Right kidney (tissue), 1 donor: ENCODE measurements around the gene LRG1.
"Not testable (repeated sequence)": the region's sequence is repeated elsewhere in the genome, so short reads cannot be mapped to it uniquely, and the experiment has no call there.

Experiments used
- DNase-seq: peaks from one replicate; pipeline ENCODE4 v3.0.0-alpha.2; 2016

LRG1 gene

DNA sequence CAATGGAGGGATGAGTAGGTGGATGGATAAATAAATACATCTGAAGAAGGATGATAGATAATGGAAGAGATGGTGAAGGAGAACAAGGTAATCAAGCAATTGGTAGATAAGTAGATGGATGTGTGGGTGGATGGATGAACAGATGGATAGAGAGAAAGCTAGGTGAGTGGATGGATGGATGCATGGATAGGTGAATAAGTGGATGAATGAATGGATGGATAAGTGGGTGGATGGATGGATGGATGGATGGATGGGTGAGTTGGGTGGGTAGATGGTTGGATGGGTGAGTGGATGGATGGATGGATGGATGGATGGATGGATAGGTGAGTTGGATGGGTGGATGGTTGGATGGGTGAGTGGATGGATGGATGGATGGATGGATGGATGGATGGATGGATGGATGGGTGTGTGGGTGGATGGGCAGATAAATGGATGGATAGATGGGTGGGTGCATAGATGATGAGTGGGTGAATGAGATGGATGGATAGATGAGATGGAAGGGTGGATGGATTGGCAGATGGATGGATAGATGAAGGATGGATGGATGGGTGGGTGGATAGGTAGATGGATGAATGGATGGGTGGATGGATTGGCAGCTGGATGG is 13.4 kb upstream of the LRG1 start:
- DNase-seq, result no peak

DNA sequence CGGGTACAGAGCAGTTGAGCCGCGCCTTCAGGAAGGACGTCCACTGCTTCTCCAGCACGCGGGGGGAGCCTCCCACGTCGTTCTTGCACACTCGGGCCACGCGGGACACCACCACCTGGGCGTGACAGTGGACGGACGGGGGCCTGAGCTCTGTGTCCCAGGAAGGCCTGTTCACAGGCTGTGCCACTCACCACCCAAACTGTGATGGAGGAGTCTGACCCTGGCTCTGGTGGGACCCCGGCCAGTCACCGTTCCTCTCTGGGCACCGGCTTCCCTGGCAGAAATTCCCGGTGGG is 12.6 kb upstream of the LRG1 start:
- no peak for DNase-seq

DNA sequence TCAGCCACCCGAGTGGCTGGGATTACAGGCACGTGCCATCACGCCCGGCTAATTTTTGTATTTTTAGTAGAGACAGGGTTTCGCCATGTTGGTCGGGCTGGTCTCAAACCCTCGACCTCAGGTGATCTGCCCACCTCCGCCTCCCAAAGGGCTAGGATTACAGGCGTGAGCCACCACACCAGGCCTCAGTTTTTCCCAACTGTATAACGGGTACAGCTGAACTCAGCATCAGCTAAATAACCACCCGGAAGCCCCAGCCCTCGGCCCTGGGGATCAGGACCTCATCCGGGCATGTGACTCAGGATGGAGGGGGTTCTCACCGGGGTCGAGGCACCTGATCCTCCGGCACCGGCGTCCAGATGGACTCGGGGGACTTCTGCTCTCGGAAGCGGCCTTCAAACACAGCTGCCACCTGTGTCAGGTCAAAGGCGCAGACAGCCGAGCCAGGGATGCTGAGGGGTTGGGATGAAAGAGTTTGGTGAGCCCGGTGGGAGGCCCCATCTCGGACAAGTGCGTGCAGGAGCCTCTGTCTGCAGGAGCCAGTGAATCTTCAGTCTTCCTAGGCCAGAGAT is 10.7 kb upstream of the LRG1 start:
- no peak for DNase-seq

DNA sequence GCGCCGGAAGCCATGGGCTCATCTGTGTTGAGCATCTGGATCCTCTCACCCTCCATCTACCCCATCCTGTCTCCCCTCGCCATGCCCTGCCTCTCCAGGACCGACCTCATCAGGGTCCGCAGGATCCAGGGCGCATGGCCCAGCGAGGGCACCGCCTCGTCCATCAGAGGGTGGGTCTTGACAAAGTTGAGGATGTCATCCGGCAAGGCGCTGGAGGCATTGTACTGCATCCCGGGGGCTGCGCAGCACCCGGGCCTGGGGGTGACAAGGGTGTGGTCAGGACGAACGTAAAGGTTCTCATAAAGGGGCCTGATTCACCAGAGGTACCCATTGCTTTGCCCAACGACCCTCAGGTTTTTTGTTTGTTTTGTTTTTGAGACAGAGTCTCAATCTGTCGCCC is 10.2 kb upstream of the LRG1 start:
- DNase-seq, result no peak

DNA sequence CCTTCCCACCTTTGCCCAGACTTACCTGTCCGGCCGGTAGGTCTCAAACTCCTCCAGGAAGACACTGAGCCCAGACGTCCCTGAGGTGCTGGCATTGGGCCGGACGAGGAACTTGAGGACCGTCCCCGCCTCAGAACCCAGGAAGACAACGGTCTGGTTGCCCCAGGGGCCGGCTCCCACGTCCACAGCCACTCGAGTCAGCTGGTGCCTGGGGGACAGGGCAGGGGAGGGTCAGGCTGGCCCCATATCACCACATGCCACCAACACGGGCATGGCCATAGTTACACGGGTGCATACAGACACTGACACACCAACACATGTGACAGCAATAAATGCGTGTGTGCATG is 8.4 kb upstream of the LRG1 start:
- no peak for DNase-seq

DNA sequence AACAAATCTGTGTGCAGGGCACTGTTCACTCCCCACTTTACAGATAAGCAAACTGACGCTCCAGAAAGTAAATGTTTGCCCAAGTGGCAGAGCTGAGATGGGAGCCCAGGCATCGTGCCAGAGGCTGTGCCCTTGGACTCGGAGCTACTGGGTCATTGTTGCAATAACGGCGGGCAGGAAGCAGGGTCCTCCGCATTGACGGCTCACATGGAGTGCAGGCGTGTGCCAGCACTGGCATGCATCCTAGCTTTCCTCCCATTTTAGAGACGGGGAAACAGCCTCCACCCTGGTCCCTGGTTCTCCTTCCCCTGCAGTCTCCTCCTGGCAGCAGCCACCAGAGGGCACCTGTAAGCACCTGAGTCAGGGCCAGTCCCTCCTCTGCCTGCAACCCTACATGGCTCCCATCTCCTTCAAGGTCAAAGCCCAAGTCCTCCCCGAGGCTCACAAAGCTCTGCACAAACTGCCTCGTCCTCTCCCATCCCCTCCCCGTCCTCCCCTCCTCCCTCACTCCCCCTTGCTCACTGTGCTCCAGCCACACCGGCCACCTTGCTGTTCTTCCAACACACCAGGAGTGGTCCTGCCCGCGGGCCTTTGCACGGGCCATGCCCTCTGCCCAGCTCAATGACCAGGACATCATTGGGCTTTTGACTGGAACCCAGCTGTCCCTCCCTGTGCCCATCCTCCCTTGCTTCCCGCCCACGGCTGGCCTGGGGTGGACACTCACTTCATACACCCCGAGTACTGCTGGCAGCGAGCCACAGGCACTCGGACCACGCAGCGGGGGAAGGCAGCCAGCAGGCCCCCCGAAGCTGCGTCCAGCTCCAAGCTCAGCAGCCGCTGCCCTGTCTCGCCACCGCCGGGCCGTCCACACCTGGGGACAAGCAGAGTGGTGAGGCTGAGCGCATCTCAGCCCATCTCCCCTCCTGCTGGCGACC is 7.7 kb upstream of the LRG1 start:
- DNase-seq, result no peak

DNA sequence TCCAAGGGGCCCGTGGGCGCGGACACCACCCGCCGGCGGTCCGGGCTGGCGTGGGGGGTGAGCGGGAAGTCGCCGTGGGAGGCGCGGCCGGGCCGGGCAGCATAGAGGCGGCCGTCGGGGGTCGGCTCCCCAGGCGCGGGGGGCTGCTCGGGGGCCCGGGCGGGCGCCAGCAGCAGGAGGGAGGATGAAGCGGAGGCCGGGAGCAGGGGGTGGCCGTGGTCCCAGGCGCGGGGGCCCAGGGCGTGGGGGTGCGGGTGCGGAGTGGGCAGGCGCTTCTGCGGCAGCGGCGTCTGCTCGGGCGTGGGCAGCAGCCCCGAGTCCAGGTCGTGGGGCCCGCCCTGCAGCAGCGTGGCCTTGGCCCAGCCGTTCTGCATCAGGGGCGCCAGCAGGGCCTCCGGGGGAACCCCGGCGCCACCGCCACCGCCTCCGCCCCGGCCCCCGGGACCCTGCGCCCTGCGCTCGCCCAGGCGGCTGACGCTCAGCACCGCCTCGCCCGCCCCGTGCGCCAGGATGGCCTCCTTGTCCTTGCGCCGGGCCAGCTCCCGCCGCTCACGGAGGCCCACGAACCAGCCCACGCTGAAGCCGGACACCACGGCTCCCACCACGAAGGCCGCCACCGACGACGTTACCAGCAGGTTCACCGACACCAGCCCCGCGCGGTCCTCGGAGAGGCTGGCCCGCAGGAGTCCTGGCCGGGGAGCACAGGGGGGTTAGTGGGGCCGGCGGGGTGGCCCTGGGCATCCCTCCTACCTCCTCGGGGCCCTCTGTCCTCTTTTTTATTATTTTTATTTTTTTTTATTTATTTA is 4.2 kb upstream of the LRG1 start:
- DNase-seq, result no peak

DNA sequence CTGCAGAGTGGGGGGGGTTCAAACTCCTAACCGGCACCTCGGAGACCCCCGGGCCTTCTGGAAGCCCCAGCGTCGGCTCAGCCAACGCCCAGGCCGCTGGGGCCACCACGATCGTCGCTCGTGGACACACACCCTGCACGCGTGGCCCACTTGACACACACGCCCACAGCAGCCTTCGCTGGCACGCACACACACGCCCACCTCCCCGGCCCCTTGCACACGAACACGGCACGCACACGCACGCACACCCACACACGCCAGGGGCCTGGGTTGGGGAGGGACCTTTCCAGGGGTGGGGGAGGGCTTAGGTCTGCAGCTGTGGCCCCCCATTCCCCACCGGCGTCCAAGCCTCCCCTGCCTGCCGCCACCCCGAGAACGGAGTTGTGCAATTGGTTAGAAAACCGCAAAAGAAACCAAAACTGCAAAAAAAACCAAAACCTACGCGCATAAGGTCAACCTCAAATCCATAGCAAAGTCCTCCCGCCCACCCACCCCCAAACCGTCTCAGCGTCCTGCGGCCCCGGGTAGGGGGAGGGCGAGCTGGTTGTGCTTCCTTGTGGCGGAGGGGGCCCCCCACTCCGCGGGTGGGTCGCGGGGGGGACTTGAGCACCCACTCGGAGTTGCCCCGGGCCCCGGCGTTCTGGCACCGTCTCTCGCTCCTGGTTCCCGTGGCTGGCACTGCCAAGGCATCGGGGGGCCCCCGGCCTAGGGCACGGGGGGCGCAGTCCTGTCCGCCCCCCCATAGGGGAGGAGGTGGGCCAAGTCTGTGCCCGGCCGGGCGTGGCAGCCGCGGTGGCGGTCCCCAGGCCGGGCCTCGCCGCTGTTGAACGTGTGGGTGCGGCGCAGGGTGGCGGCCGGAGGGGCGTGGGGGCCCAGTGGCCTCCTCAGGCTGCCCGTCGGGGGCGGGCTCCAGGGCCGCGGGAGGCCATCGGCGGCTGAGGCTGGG is 3.3 kb upstream of the LRG1 start:
- no peak for DNase-seq

DNA sequence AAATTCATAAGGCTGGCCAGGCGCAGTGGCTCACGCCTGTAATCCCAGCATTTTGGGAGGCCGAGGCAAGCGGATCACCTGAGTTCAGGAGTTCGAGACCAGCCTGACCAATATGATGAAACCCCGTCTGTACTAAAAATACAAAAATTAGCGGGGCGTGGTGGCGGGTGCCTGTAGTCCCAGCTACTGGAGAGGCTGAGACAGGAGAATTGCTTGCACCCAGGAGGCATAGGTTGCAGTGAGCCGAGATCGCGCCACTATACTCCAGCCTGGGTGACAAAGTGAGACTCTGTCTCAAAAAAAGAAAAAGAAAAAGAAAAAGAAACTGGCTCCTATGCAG is 1.9 kb upstream of the LRG1 start:
- DNase-seq, result not testable (repeated sequence)

DNA sequence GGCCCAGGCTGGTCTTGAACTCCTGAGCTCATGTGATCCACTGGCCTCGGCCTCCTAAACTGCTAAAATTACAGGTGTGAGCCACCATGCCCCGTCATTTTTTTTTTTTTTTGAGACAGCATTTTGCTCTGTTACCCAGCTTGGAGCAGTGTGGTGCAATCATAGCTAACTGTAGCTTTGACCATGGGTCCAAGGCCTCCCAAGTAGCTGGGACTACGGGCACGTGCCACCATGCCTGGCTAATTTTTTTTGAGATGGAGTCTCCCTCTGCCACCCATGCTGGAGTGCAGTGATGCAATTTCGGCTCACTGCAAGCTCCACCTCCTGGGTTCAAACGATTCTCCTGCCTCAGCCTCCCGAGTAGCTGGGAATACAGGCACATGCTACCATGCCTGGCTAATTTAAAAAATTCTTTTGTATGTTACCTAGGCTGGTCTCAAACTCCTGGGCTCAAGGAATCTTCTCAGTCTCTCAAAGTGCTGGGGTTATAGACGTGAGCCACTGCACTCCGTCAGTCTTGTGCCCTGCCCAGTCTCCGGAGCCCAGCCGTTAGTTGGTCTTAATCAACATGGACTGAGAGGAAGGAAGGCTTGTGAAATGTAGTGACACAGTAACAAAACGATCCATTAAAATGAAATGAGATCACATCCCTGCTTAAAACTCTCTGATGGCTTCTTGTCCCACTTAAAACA is 1.4 kb upstream of the LRG1 start:
- no peak for DNase-seq

DNA sequence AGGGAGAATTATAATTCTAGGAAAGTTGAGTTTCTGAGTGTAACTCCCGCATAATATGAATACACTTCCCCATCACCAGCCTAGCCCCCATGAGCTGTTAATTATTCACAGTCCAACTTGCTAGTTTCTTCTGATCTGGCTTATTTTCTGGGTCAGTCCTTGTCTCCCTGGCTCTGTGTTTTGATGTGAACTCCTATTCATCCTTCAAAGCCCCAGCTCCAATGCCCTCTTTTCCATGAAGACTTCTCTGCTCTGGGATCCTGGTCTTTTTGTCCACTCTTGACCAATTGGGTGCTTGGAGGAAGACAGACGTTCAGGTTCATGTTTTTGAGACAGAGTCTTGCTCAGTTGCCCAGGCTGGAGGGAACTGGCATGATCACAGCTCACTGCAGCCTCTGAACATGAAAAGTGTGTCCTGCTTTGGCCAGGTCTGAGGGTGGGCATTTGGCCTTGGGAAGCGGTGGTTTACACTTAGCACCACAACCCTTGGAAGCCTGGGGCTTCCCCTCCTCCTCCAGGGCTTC is 605 bp downstream of the LRG1 start:
- no peak for DNase-seq

DNA sequence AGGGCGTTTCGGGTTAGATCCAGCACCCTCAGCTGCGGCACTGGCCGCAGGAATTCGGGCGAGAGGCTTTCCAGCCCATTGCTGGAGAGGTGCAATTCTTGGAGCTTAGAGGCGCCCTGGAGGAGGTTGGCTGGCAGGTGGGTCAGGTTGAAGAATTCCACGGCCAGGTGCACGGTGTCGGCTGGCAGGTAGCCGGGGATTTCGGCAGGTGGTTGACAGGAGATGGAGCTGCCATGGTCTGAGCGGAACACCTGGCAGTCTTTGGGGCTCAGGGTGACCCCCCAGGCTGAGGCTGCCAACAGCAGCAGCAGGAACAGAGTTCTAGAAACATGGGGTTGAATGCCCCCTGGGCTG is 1.3 kb downstream of the LRG1 start:
- no peak for DNase-seq

DNA sequence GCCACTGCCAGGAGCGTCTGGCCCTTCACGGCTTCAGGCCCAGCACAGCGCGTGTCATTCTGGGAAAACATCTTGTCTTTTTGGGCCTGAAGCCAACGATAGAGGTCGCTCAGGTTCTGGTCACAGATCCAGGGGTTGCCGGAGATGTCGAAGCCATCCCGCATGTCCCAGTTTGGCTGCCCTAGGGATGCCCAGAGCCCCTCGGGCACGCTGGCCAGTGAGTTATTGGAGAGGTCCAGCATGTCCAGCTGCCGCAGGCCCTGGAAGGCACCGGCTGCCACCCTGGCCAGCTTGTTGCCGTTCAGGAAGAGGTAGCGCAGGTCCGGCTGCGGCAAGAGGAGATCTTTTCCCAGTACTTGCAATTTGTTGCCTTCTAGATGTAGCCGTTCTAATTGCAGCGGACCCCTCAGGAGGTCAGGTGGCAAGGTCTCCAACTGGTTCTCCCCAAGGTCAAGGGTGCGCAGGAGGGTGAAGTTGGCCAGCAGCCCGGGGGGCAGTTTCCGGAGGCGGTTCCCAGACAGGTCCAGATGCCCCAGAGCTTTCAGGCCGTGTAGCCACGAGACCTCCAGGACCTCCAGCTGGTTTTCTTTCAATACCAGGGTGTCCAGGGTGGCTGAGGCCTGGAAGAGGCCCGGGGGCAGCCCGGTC is 1.8 kb downstream of the LRG1 start:
- no peak for DNase-seq

DNA sequence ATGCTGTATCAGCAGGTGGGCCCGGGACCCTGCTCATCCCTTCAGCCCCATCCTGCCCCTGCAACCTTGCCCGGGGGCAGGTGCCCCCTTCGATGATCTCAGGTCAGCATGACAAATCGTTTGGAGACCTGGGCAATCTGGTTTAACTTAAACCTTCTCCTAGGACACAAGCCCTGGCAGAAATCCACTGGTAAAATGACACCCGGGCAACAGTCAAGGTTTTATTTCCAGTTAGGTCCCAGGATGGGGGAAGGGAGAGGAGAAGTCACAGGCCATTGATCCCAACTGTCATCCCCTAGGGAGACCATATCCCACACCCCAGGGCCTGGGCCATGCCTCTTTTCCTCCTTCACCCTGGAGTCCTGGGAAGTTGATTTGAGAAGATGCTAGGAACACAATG is 3.0 kb downstream of the LRG1 start:
- DNase-seq, result no peak

DNA sequence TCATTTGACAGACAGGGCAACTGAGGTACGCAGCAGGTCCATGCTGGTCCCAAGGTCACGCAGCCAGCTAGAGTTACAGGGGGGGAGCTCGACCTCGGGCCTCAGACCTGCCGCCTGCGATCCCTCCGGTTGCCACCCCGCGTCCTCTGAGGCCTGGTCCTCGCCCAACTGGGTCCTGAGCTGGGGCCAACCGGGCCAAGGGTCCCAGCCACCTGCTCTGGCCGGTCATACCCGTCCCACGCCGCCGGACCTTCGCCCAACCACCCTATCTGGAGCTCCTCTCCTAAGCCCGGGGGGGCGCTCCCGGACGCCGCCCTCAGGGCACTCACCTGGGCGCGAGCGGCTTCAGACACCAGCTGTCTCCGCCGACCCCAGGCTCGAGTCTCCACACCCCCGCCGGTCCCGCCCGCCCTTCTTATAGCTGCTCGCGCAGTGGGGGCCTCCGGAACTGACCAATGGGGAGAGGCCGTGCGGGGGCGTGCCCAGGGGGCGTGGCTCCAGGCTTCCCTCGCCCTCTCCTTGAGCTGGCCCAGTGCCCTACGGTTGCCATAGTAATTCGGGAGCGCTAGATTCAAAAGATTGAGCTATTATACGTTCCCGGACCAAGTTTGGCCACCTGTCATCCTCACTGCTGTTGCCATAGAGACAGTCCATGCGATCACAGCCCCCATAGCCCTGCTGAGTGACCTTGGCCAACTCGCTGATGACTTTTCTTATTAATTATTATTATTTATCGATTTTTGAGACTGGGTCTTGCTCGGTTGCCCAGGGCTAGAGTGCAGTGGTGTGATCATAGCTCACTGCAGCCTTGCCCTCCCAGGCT is 4.8 kb downstream of the LRG1 start, which contains the start of gene PLIN5:
Gene PLIN5 (minus strand): TSS at position 389 of the 823 bp plus-strand sequence. CDS start 1,150 bp downstream, outside the sequence.
- peak; percentile 75 for DNase-seq

DNA sequence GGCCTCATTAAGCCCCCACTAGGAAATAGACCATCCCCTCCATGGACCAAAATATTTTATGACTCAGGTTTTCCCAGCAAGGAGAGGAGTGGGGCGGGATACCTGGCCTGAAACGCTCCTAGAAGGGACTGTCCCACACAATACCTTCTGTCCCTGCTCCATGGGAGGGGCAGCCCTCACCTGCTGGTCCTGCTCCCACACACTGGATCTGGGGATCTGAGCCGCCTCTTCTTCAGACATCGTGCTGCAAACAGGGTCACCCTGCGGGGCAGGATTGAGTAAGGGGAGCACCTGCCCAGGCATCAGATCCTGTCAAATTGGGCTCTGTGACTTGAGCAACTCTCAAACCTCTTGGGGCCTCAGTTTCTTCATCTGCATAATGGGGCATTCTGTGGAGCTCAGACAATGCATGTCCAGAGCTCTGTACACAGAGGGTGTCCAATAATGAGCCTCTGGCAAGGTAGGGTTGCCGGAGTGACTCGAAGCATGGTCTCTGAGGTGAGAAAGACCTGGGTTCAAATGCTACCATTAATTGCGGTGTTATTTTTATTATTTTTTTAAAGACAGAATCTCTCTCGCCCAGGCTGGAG is 5.9 kb downstream of the LRG1 start:
- DNase-seq, result no peak

DNA sequence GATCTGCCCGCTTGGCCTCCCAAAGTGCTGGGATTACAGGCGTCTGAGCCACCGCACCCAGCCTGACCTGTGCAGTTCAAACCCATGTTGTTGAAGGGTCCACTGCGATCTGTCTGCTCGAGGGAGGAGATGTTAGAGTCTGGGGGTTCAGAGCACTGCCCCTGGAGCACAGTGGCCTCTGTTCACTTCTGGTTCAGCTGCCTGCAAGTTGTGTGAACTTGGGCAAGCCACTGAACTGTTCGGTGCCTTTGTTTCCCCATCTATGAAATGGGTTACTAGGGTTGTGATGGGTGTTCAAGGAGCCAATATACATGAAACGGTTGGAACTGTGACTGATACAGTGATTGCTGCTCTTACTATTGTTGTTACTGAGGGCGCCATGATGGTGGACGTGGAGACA is 6.5 kb downstream of the LRG1 start:
- DNase-seq, result no peak

DNA sequence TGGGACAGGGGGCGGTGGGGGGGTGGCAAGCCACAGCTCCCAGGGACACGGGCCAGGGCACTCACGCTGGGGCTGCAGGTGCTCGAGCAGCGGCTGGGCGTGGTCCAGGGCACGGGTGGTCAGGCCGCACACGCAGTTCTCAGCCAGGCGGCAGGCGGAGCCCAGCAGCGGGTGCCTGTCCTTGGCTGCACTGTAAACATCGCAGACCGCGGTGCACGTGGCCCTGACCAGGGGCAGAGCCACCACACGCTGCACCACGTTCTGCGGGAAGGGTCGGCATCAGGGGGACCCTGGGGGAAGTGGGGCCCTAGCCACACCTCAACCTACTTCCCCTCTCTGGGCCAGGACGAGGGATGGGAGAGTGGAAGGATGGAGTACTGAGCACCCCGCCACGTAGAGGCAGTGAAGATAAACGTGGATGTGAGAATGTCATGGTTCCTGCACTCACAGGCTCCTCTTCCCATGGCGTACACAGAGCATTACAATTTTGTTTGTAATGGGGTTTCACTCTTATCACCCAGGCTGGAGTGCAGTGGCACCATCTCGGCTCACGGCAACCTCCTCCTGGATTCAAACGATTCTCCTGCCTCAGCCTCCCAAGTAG is 8.2 kb downstream of the LRG1 start:
- DNase-seq, result no peak
